Suprapubic skin (tissue), 4 donors: ENCODE results near the gene ARL13B. TPM values are rescaled to one million over a fixed set of nuclear protein-coding genes. Genes with fewer than 3 reads are reported as not detected.
"Not testable (repeated sequence)": the region's sequence is repeated elsewhere in the genome, so short reads cannot be mapped to it uniquely, and the experiment has no call there.

Experiments
- DNase-seq, 2 donors: peaks; one replicate each; pipeline ENCODE4 v3.0.0-alpha.2; 2019; ENCODE audit warnings: low spot score in 2 of 2
- H3K27ac ChIP-seq: fragments of 200-600 bp; sonication (generic); one replicate; pipeline ENCODE4 v1.5.1; 2019
- H3K27me3 ChIP-seq: fragments of 200-600 bp; sonication (generic); one replicate; pipeline ENCODE4 v1.5.1; 2019
- H3K36me3 ChIP-seq: fragments of 200-600 bp; sonication (generic); one replicate; pipeline ENCODE4 v1.5.1; 2019
- H3K4me1 ChIP-seq: fragments of 200-600 bp; sonication (generic); one replicate; pipeline ENCODE4 v1.5.1; 2019
- H3K4me3 ChIP-seq: fragments of 200-600 bp; sonication (generic); one replicate; pipeline ENCODE4 v1.5.1; 2019; ENCODE audit warnings: mild to moderate bottlenecking
- H3K9me3 ChIP-seq: fragments of 200-600 bp; sonication (generic); one replicate; pipeline ENCODE4 v1.5.1; 2019
- CTCF ChIP-seq, 2 donors: fragments of 200-600 bp in 1 of 2; fragments of 450-650 bp in 1 of 2; sonication (generic) in 1 of 2; IDR thresholded peaks; one replicate each; pipeline ENCODE4 v1.5.1; 2016 to 2019; ENCODE audit warnings: antibody characterized with exemption in 2 of 2, mild to moderate bottlenecking in 1 of 2, moderate library complexity in 1 of 2
- EP300 ChIP-seq: sonication (generic); formaldehyde crosslinking; IDR thresholded peaks from one replicate; pipeline ENCODE4 v1.6.1; 2017; ENCODE audit warnings: antibody characterized with exemption
- POLR2A ChIP-seq, 2 donors: fragments of 450-650 bp; IDR thresholded peaks; one replicate each; pipeline ENCODE4 v1.6.1; 2017; ENCODE audit warnings: antibody characterized with exemption in 2 of 2, mild to moderate bottlenecking in 2 of 2, moderate library complexity in 2 of 2
- POLR2AphosphoS5 ChIP-seq, 3 donors: sonication (generic); formaldehyde crosslinking; IDR thresholded peaks; one replicate each; pipeline ENCODE4 v1.6.1; 2017; ENCODE audit warnings: antibody characterized with exemption in 3 of 3
- WGBS: methylation state at CpG from one replicate; pipeline ENCODE4 v1.1.5; 2018; 5-methylcytosine and 5-hydroxymethylcytosine counted together
- total RNA-seq, 4 donors: library from RNA; depleted of rRNA; stranded (reverse); fragments of >200 nt; gene quantifications; one replicate each; pipeline ENCODE4 v1.1.0, GENCODE V29; 2016

Gene ARL13B
- total RNA-seq, 4 donors from 2014 or later = 5.7 to 8.2 (median 6.3) TPM

- TF ChIP-seq POLR2AphosphoS5 (IDR thresholded peaks at IDR 0.05) = no peak
- TF ChIP-seq CTCF (IDR thresholded peaks at IDR 0.05) = no peak
- no peak for TF ChIP-seq EP300
- no peak for TF ChIP-seq POLR2A (IDR thresholded peaks at IDR 0.05)
- no peak overlapping the region for H3K4me3 ChIP-seq
- 78% methylated on average over 3 of the region's 3 CpGs for WGBS
- no peaks in the 10 kb centered on the region for H3K27me3 ChIP-seq
- DNase-seq = no peak
- H3K36me3 ChIP-seq = no peaks in the 10 kb centered on the region
- H3K27ac ChIP-seq = no peak overlapping the region
- H3K4me1 ChIP-seq = peaks cover 4% of the 10 kb centered on the region
- H3K9me3 ChIP-seq = no peaks in the 10 kb centered on the region
Measured at GRCh38 chr3:94024385-94024784, 44.4 kb downstream of the ARL13B start.

- Histone ChIP-seq H3K27ac (no peak overlapping the region), H3K36me3 (no peaks in the 10 kb centered on the region), H3K4me1 (peaks cover 4% of the 10 kb centered on the region), H3K9me3 (no peaks in the 10 kb centered on the region), H3K27me3 (no peaks in the 10 kb centered on the region), H3K4me3 (no peak overlapping the region)
- no peak for DNase-seq
- WGBS = 52% methylated on average over 2 of the region's 2 CpGs
- TF ChIP-seq POLR2A (IDR thresholded peaks at IDR 0.05) (no peak), EP300 (no peak), CTCF (IDR thresholded peaks at IDR 0.05) (no peak), POLR2AphosphoS5 (IDR thresholded peaks at IDR 0.05) (no peak)
Measured at GRCh38 chr3:94026623-94027022, 46.7 kb downstream of the ARL13B start.

- Histone ChIP-seq H3K4me3 (peak within 1 kb of the TSS; percentile 32), H3K27me3 (no peaks in the 10 kb centered on the region), H3K27ac (peak within 1 kb of the TSS; percentile 22), H3K36me3 (no peaks in the 10 kb centered on the region), H3K9me3 (no peaks in the 10 kb centered on the region), H3K4me1 (peaks cover 4% of the 10 kb centered on the region)
- 48% methylated on average over 8 of the region's 8 CpGs for WGBS
- TF ChIP-seq POLR2AphosphoS5 (IDR thresholded peaks at IDR 0.05) = no peak
- TF ChIP-seq CTCF (IDR thresholded peaks at IDR 0.05) = no peak
- no peak for TF ChIP-seq EP300
- no peak for TF ChIP-seq POLR2A (IDR thresholded peaks at IDR 0.05)
- DNase-seq = no peak
Measured at GRCh38 chr3:94028093-94028837, 48.3 kb downstream of the ARL13B start, which contains the start of gene STX19. STX19 (minus strand) TSS chr3:94028597; CDS start chr3:94015269, 13,328 bp downstream.

- Histone ChIP-seq H3K27ac (no peak overlapping the region), H3K4me1 (no peaks in the 10 kb centered on the region), H3K27me3 (no peaks in the 10 kb centered on the region), H3K4me3 (no peak overlapping the region), H3K9me3 (no peaks in the 10 kb centered on the region), H3K36me3 (peaks cover 7% of the 10 kb centered on the region)
- DNase-seq = no peak
- WGBS = 79% methylated on average over 3 of the region's 3 CpGs
- no peak for TF ChIP-seq POLR2A (IDR thresholded peaks at IDR 0.05)
- peak in 1 of 2 donors; percentile 14 for TF ChIP-seq CTCF (IDR thresholded peaks at IDR 0.05)
Measured at GRCh38 chr3:94036909-94037507, 57.1 kb downstream of the ARL13B start.

- TF ChIP-seq POLR2A (IDR thresholded peaks at IDR 0.05) = no peak
- no peak for TF ChIP-seq CTCF (IDR thresholded peaks at IDR 0.05)
- no peak for TF ChIP-seq EP300
- no peak for TF ChIP-seq POLR2AphosphoS5 (IDR thresholded peaks at IDR 0.05)
- Histone ChIP-seq H3K9me3 (no peaks in the 10 kb centered on the region), H3K27ac (no peak overlapping the region), H3K27me3 (no peaks in the 10 kb centered on the region), H3K4me1 (no peaks in the 10 kb centered on the region), H3K36me3 (peaks cover 23% of the 10 kb centered on the region), H3K4me3 (no peak overlapping the region)
- WGBS = 86% methylated on average over 1 of the region's 1 CpG
- DNase-seq = no peak
Measured at GRCh38 chr3:94043285-94043684, 63.3 kb downstream of the ARL13B start.

- not testable (repeated sequence) for H3K4me1 ChIP-seq, H3K27ac ChIP-seq, DNase-seq, H3K27me3 ChIP-seq, H3K9me3 ChIP-seq, H3K4me3 ChIP-seq
- peaks cover 23% of the 10 kb centered on the region for H3K36me3 ChIP-seq
- WGBS = 96% methylated on average over 33 of the region's 61 CpGs
Measured at GRCh38 chr3:94044100-94044936, 64.4 kb downstream of the ARL13B start.
